Measurements from ENCODE around the gene GGCT.

GGCT gene

GRCh38 chr7:30465046-30465810, 39.4 kb downstream of the GGCT start:
- TF ChIP-seq CTCF (IDR thresholded peaks at IDR 0.05; ENCODE audit: low read depth, low read length): no peak
- no peak overlapping the region for H3K4me3 ChIP-seq (ENCODE audit: low read depth, low read length)

GRCh38 chr7:30464231-30464671, 40.4 kb downstream of the GGCT start:
- TF ChIP-seq CTCF (IDR thresholded peaks at IDR 0.05; ENCODE audit: low read depth, low read length): no peak
- no peak overlapping the region for H3K4me3 ChIP-seq (ENCODE audit: low read depth, low read length)

- TF ChIP-seq CTCF (IDR thresholded peaks at IDR 0.05; ENCODE audit: low read depth, low read length): no peak
These were observed 41.1 kb downstream of the GGCT start for GRCh38 chr7:30463405-30464145.

GRCh38 chr7:30462179-30462578, 42.5 kb downstream of the GGCT start:
- no peak overlapping the region for H3K4me3 ChIP-seq (ENCODE audit: low read depth, low read length)
- TF ChIP-seq CTCF (IDR thresholded peaks at IDR 0.05; ENCODE audit: low read depth, low read length): no peak

More at GRCh38 chr7:30463405-30464145, 41.1 kb downstream of the GGCT start:
- H3K4me3 ChIP-seq (ENCODE audit: low read depth, low read length): no peak overlapping the region

GRCh38 chr7:30460246-30460633, 44.4 kb downstream of the GGCT start:
- TF ChIP-seq CTCF (IDR thresholded peaks at IDR 0.05; ENCODE audit: low read depth, low read length): no peak
- H3K4me3 ChIP-seq (ENCODE audit: low read depth, low read length): peak overlapping the region; percentile 38

GRCh38 chr7:30459591-30460245, 44.9 kb downstream of the GGCT start:
- no peak for TF ChIP-seq CTCF (IDR thresholded peaks at IDR 0.05; ENCODE audit: low read depth, low read length)
- peak overlapping the region; percentile 38 for H3K4me3 ChIP-seq (ENCODE audit: low read depth, low read length)

Measured in WI38 (cell line).